GM21825 (cell line): Measurements from ENCODE around the gene CEBPG.

ENCODE experiments used
- ATAC-seq: cut with Tn5 transposase; IDR thresholded peaks from one replicate; pipeline ENCODE4 v1.9.1; 2021; ENCODE audit warnings: mild to moderate bottlenecking, moderate library complexity; ENCODE audit not compliant: unreplicated experiment

Gene CEBPG

GRCh38 chr19:33394723-33395560 lies 21.4 kb downstream of the CEBPG start:
- no peak for ATAC-seq

DNA sequence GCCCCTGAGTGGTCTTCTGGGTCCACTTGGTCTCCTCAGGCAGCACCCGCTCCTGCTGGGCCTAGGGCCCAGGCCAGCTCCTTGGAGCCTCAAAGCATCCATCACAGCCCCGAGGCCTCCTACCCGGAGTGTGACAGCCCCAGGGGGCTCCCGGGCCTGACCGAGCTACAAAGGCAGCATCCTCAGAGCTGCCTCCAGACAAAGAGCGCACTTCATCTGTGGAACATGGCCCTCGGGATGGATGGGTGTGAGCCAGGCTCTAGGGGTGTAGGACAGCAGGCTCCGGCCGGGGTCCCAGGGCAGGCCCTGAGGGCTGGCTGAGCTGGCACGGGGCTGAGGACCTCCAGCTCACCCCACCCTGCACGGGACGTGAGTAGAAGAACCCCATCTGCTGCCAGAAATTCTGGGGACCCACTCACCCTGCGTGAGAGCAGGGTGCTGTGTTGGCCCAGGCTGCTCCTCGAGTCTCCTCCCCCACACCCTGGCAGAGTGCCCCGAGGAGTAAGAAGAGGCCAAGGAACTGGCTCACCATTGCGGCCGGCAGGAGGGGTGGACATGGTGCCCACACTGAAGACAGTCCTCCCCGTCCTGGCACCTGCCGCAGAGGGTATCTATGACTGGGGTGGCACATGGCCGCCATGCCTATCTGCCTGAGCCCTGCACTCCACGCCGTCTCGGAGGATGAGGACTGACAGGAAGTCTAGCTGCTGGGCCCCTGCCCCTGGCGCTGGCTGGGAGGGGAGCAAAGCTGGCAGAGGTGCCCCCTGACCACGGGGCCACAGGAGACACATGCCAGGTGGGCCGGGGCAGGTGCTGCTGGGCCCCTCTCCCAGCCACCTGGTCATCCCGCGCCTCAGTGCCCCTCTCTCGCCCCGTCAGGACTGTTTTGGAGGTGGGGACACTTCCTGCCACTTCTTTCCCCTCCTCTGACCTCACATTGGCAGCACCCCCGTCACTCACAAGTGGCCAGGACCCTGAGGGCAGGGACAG lies 22.3 kb downstream of the CEBPG start:
- no peak for ATAC-seq

DNA sequence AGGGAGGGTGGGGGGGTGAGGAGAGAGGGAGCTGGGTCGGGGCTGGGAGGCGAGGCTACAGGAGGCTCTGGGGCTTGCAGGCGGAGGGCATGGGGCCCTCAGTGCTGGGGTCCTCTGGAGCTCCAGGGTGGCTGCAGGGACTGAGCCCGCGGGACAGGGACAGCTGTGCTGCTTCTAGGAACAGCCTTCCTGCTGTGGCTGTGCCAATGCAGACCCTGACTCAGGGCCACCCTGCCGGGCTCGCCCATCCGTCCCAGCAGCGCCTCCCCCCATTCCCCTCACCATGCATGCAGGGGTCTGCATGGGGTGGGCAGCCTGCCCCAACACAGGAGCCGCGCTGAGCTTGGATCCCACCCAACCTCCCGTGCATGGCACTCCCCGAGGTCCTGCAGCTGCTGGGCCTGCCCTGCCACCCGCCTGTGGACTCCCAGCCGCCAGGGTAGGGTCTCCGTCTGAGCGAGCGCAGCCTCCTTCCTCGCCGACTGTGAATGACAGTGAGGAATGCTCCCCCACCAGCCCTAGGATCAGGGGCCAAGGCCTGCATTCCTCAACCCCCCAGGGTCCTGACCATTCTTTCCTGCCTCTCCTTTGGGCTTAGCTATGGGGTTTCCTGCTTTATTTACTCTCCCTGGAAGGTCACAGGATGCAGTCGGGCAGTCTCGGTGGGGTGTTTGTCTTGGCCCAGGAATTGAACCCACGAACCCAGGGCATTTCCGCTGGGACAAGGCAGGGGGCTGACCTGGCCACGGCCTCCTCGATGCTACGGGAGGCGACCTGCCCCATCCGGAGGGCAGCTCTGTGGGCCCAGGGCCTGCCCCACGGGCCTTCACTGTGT lies 23.4 kb downstream of the CEBPG start:
- ATAC-seq = no peak

- no peak for ATAC-seq
These were observed 24.2 kb downstream of the CEBPG start for GRCh38 chr19:33397536-33398360.

- ATAC-seq = no peak
These were observed 25.0 kb downstream of the CEBPG start for GRCh38 chr19:33398361-33399060.

GRCh38 chr19:33399081-33399744 lies 25.7 kb downstream of the CEBPG start:
- no peak for ATAC-seq

GRCh38 chr19:33399745-33400681 lies 26.5 kb downstream of the CEBPG start:
- no peak for ATAC-seq

GRCh38 chr19:33400856-33401682 lies 27.6 kb downstream of the CEBPG start:
- ATAC-seq = no peak

GRCh38 chr19:33401683-33402420 lies 28.3 kb downstream of the CEBPG start:
- no peak for ATAC-seq

- ATAC-seq = no peak
These were observed 29.1 kb downstream of the CEBPG start for GRCh38 chr19:33402421-33403220.

DNA sequence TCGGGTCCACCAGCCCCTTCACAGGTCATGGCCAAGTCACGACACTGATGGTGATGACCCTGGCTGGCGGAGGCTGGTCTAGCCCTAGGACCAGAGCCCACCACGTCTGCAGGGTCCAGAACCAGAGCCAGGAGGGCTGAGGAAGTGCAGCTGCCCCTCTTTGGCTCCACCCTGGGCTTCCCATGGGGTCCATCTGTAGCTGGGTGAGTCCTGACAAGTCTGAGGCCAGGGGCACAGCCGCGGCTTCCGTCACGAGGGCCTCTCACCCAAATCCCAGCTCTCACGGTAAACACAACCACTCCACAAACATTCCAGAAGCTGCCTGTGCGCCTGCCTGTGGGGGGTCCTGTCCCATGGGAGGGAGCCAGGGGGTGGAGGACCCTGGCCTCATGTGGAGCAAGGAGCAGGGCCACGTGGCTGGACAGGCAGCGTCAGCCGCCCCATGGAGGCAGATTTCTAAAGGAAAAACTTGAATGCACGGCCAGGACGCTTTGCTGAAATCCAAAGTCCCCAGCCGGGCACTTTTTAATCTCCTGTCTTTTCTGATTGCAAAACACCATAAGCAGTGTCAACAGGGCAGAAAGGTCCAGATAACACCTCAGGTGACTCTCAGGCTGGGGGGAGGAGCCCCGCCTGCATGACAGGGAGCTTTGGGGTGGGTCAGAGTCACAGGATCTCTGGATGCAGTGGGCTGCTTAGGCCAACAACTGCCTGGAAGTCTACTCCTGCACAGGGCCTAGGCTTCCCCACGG lies 29.9 kb downstream of the CEBPG start:
- no peak for ATAC-seq

GRCh38 chr19:33403973-33404304 lies 30.4 kb downstream of the CEBPG start:
- no peak for ATAC-seq

GRCh38 chr19:33404506-33405253 lies 31.2 kb downstream of the CEBPG start:
- no peak for ATAC-seq

DNA sequence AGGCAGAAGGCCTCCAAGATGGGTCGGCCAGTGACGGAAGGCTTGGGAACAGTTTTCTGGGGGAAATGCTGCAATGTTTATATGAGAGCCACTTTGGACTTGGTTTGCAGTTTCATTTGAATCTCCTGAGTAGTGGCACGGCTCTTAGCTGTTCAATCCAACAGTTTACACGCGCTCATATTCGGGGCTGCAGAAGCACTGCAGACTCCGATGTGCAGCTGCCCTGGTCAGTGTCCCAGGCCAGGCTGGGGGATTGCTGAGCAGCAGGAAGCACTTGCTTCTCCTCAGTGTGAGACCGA lies 31.7 kb downstream of the CEBPG start:
- ATAC-seq = no peak
